HG02938 (cell line): Measurements from ENCODE around the gene FOXP1.

ENCODE experiments used
- ATAC-seq: cut with Tn5 transposase; IDR thresholded peaks from one replicate; pipeline ENCODE4 v1.9.1; 2021; ENCODE audit warnings: mild to moderate bottlenecking, moderate library complexity; ENCODE audit not compliant: unreplicated experiment

FOXP1 gene

DNA sequence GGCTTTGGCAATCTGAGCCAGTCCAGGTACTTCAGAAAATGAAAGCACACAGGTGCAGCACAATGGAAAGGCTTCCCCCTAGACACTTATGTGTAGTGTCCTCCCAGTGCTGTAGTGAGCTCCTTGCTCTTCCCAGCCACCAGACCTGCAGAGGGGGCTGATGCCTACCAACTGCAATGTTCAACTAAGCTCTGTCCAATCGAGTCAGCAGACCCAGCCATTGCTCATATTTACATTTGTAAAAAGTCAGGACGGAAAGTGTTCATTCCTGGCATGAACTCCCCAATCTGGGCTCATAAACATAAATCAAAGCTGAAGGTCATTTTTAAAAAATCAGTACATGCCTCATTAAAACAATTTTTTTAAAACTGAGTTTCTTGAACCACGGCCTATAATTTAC lies 73.0 kb downstream of the FOXP1 start:
- no peak for ATAC-seq

DNA sequence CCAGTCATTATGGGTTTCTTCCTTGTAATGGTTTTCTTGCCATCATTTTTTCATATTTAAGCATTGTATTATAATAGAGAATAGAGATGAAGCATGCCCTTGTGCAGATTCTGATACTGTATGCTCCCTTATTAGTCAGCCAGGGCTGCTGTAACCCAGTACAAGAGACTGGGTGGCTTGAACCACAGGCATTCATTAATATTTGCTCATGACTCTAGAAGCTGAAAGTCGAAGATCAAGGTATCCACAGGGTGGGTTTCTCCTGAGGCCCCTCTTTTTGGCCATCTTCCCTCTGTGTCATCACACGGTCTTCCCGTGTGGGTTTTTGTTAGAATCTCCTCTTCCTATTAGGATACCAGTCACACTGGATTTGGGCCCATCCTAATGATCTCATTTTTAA lies 74.5 kb downstream of the FOXP1 start:
- ATAC-seq, result no peak

DNA sequence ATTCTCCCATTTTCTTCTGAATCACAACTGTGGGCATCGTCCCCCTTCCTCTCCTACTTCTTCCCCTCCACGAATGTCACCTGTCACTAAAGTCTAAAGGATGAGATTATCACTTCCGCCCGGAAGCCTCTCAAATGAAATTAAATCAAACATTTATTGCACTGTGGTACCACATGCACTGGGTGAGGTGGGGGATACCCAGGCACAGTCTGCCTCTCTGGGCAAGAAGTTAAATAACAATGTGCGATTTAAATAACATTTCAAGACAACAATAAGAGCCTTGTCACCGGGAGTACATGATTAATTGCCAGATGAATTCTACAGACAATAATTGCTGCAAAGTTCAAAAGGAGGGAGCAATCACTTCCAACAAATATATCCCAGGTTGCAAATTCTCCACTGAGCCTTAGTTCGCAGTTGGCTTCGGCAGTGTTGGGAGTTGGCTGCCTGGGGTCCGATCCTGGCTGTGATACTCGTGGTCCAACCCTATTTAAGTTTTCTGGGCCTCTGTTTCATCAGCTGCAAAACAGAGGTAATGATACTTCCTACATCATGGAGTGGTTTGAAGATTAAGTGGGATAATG lies 77.7 kb downstream of the FOXP1 start:
- ATAC-seq, result no peak

DNA sequence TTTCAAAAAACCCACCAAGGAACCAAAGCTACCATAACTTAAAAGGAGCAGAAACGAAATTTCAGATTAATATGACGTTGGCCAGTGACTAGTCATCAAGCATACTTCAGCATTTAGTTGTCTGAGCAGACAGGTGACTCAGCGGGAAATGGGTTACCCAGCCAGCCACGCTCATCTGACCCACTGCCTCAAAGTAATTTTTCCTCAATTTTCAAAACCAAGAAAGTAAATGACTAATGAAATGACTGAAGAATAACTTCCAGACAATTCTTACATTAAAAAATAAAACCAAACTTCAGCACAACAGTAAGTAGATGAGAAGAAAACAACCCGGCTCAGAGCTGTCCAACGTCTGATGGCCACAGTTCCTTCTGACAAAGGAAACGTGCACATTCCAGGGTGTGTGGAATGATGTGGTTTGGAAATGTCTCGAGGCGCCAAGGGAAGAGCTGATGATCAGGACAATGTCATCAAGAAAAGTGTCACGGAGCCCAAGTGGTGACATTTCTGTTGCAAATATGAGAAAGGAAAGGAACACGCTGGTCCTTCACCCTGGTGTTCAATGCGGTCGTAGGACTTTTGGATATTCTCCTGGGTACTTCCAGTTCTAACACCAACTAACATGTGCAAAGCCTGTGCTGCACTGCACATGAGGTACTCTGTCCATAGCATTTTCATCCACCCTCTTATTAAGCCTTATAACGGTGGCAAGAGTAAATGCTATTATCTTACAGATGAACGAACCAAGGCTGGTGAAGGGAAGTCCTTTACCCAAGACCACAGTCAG lies 79.1 kb downstream of the FOXP1 start:
- no peak for ATAC-seq

DNA sequence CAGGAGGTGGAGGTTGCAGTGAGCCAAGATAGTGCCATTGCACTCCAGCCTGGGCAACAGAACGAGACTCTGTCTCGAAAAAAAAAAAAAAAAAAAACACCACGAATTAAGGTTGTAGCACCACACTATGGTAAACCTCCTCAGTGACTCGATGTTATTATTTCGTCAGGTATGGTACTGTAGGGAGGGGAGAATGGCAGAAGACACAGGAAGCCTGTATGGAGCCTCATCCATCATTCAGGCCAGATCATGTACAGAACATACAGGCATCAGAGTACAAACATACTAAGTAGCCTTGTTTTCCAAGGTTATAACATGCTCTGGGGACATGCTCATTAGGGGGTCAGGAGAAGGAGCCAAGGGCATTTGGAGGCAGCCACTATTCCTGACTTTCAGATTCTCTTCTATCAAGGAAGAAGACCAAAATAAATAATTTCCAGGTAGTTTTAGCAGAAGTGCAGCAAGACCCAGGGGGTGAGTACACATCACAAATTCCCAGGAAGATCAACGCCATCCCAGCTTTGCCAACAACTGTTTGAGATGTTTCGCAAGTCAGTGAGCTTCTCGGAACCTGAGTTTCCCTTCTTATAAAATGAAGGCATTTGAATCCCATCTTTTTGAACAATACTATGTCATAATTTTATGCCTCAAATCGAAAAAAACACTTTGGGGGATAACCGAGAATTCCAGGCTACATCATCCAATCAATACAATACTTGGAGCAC lies 79.8 kb downstream of the FOXP1 start:
- no peak for ATAC-seq

DNA sequence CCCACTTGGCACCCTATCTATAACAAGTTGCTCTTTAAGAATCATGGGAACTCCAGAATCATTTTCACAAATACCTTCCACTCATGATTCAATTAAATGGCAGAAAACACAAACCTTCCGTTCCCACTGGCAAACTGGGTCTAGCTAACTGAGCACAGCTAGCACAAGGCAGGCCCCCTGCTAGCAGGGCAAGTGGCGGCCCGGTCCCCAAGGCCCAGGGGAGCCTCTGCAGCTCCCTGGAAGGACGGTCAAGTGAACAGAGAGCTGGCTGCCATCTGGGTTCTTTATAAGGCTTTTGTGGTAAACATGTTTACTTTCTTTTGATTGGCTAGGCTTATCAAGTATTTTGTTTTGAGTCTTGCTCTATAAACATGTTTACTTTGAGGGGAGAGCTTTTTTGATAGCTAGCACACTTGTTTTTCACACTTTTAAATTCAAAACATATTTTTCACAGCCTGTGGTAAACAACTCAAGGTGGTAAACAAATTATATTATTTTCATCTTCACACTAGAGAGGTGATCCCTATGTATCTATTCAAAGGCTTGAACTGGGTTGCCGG lies 81.4 kb downstream of the FOXP1 start:
- ATAC-seq, result no peak

DNA sequence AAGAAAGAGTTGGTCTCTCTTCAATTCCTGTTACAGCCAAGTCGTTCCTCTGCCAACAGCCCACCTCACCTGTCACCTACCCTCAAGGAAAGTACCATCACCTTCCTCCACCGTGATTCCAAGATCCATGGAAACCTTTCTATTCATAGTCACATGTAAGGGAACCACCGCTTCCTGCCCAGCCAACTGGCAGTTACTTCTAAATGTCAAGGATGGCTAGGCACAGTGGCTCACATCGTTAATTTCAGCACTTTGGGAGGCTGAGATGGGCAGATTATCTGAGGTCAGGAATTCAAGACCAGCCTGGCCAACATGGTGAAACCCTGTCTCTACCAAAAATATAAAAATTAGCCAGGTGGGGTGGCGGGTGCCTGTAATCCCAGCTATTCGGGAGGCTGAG lies 82.8 kb downstream of the FOXP1 start:
- ATAC-seq, result no peak

DNA sequence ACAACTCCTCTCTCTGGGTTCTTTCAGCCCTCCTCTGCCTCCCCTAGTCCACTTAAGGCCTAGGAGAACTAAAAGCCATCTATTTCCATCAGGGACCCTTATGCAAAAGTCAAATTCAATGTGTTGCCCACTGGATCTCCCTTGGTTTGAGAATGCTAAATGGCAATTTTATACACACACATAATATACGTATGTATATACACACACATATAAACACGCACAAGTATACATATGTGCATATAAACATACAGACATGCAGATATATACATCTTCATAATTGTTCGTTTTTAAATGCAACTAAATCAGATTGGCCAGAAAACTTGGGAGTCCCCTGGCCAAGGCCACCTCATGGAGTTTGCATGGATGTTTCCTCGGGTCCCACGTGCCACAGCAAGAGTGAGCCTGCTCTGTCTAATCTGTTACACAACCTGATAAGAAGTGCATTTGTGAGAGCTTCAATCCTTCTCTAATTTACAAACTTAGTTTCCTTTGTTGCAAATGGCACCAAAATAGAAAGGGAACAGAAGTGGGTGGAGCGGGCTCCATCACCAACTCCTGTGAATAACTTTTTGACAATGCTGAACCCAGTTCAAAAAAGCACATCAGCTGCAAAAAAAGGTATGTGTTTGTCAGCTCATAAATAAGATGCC lies 84.2 kb downstream of the FOXP1 start:
- no peak for ATAC-seq

DNA sequence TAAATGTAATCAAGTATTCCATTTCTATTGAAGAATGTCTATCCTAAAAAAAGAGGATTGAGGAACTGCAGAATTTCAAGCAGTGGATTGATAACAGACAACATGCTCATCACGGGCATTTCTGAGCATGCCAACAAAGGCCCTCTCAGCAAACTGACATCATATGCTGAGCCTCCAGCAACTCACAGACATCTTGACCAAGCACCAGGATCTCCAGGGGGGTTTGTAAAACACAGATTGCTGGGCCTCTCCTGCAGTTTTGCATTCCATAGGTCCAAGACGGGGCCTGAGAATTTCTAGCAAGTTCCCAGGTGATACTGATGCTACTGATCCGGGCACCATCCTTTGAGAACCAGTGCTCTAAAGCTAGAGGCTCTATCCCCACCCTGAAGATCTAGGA lies 85.0 kb downstream of the FOXP1 start:
- ATAC-seq, result no peak

DNA sequence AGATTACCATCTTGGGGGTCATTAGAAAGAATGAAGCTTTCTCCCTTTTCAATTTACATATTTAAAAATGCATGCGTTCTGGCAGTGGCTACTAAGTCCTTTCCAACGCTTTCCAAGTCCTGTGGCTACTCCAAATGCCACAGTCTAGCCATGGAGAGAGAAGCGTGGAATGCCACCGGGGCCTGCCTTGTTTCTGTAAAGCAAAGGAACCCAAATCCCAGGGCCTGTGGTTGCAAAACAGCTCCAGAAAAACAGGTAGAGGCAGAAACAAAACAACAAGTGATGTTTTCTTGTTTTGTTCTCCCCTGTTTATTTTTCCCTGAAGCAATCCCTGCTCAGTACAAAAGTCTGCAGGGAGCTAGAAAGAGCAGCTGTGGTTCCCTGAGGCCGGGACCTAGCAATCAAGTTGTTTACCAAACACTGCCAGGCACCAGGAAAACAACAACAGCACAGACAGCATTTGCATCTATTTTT lies 85.5 kb downstream of the FOXP1 start:
- no peak for ATAC-seq

DNA sequence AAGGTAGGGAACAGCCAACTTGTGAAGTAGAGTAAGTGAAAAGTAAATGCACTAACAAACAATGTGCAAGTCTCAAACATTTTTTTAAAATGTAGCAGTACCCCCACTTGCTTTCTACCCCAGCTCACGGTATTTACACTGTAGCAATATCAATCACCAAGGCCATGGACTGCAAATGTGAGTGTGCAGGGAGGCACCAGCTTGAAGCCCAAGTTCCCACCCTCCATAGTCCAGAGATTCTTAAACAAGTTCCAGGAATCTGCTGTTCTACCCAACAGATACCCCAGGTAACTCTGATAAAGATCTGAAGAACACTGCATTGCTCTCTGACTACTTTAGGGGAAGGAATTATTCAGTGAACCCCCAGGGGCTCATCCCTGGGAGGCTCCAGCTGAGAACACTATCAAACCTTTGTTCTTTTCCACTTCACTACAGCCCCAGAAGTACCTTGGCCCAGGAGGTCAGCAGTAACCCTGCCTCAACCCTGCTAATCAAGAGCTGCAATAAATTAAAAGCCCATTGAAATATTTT lies 86.1 kb downstream of the FOXP1 start:
- no peak for ATAC-seq

DNA sequence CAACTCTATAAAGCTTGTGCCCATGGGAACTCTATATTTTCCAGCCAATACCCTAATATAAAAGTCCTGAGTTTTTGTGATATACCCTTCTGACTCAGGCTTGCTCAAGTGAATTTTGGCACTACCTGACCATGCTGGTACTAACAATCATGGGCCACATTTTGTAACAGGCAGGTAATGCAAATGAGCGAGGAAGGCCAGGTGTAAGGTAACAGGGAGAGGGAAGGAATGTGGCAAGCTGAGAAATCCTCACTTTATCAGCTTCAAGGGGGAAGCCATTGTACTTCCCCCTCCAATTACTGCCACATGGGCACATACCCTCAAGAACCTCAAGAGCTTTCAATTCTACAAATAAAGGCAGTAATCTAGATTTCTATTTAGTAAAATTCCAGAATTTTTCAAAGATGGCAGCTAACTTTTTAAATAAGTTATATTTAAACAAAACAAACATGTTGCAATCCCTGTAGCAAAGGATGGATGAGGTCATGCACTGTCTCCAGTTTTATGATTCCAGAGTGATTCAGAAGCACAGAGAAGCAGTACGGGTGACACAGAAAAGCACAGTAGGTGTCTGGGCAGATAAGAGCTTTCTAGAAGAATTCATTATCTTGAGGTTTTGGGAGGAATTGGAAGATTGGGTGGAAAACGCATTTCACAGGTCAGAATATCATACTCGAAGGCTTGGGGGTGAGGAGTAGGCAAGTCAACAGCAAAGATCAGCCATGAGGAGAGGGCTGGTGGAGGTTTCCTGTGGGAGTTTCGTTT lies 87.6 kb downstream of the FOXP1 start:
- ATAC-seq, result no peak

DNA sequence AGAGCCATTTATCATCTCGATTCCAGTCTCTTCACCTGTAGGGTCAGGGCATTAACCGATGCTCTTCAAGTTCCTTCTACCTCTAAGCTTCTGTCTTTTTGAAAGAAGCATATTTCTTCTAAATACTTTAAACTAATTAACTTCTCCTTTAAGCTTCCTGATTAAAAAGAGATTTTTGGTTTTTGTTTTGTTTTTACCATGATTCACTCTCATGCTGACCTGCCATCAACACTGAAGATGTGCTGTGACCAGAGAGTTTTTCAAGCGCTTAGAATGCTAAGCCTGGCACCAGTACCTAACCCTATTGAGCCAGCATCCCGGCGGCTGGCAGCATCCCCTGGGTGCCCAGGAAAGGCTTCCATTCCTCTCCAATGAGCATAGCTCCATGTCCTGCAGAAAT lies 89.3 kb downstream of the FOXP1 start:
- no peak for ATAC-seq

DNA sequence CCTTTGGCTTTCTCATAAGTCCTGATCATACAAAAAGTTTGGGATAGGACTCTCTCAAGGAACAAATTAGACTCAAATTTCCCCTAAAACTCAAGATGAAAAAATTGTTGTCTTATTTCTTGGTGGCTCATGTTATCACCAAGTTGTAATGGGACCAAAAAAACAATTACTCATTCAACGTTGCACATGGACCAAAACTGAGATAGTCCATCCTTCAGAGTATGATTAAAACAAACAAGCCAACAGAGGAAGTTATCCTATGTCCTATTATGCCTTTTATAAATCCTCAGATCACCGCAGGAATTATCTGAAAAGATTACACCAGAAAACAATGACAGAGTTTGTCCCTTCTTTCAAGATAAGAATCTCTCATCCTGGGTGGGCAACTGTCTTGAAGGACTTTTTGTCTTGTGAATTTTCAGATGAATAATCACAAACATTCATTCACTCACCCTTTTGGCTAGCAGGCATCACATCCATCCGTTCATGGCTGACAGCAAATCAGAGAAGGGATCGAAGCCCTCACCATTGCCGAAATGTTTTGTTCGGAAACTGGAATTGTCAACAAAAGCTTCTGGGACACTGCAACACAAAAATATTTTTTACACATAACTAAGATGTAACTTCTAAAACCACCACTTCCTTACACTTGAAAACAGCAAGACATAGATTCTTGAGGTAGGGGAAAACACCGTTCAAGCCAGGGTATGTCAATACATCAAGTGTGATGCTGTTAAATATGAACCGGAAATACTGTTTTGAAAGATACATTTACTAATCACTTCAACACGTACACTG lies 90.4 kb downstream of the FOXP1 start:
- no peak for ATAC-seq

DNA sequence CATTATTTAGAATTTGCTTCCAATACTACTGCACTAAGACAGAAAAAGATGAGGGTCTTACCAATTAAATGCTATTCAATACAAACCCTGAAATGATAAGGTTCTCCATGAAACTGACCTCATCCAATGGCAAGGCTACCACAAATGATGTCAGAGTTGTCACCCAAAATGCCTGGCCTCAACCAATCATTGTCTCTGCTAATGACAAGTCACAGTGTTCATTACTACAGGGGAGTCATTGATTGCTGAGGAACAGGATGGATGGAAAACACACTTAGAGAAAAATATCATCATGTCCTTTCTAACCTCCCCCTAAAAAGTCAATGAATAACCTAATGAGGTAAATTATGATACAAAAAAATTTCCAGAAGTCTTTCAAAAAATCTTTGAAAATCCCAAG lies 91.0 kb downstream of the FOXP1 start:
- no peak for ATAC-seq

DNA sequence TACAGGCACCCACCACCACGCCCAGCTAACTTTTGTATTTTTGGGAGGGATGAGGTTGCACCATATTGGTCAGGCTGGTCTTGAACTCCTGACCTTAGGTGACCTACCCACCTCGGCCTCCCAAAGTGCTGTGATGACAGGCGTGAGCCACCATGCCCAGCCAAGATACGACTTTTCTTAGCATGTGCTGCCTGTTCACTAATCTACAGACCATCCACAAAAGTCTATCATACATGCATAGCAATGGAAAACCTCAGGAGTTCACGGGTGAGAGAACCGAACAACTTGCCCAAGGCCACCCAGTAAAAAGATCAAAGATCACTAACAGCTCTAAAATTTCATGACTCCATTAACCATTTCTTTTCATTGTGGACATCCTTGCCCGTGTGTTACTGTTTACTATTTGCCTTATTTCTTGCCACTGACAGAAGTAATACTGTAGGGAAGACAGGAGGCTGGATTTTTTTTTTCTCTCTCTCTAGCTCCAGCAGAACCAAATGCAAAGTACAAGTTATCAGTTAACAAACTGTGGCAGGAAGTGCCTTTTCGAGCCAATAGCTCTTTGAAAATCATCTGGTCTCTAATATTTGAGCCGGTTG lies 92.3 kb downstream of the FOXP1 start:
- no peak for ATAC-seq

DNA sequence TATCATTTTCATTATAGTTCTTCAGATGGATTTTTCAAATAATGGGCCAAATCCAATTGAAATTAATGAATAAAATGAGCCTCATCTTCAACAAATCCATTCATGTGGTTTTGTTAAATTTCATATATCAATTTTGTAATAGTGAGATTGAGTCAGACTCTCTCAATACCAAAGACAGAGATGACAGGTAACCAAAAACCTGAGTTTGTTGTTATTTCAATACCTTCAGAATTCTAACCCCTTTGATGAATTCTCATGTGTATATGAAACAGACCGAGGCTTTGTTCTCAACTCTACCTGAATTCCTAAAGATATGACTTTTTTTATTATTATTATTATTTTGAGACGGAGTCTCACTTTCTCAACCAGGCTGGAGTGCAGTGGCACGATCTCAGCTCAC lies 92.8 kb downstream of the FOXP1 start:
- ATAC-seq, result no peak

DNA sequence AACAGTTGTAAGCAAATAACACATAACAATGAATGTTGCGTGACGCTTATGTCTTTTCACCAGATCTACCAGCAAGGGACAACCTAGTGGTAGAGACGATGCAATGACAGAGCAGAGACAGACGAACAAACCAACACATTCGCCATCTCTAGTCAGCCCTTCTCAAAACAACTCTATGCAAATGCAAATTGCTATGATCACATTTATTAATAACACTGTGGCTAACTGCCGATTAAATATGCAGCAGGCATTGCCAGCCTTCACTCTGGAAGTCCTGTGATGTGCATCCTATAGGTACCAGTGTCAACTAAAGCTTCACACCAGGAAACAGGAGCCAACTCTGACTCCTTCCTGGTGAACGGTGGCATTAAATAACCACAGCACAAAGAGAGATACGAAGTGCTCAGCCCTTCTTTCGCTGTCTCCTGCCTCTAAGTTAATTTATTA lies 94.2 kb downstream of the FOXP1 start:
- no peak for ATAC-seq

DNA sequence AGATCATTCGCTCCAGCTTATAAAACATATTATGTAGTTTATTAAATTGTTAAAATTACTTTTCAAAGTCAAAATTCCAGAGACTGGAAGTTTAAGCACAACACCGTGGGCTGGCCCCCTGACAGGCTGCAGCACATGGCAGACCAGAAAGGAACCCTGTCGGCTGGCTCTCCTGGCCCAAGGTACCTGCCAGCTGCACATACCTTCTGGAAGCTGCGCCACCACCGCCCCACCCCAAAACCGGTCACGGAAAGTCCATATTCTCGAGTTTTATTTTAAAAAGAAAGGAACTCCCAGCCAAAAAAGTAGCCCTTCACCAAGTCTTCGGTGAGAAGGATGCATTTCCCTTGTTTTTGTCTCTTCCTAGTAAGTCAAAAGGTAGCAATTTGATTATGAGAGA lies 94.6 kb downstream of the FOXP1 start:
- no peak for ATAC-seq
